K562 (cell line): ENCODE measurements around the gene DELE1. TPM values are rescaled to one million over a fixed set of nuclear protein-coding genes. Genes with fewer than 3 reads are reported as not detected.

Experiments
- AFF1 ChIP-seq, 2 experiments: fragments of 450-650 bp; IDR thresholded peaks; 2 replicates each; pipeline ENCODE4 v1.6.1; 2018; ENCODE audit warnings: mild to moderate bottlenecking in 2 of 2, low read depth in 1 of 2; ENCODE audit not compliant: partially characterized antibody in 2 of 2
- BHLHE40 ChIP-seq: IDR thresholded peaks from 2 replicates; pipeline ENCODE4 v1.6.1; 2011; ENCODE audit warnings: low read length, improper control_type of control experiment
- BRF1 ChIP-seq: IDR thresholded peaks from 3 replicates; pipeline ENCODE4 v1.6.1; 2011; ENCODE audit warnings: borderline replicate concordance, mild to moderate bottlenecking; ENCODE audit not compliant: insufficient read length; ENCODE audit errors: extremely low read depth
- CREM ChIP-seq: IDR thresholded peaks from 2 replicates; pipeline ENCODE4 v1.6.1; 2014; ENCODE audit warnings: antibody characterized with exemption, low read depth
- E2F3 ChIP-seq: fragments of 250-450 bp; sonication (Bioruptor Pico); IDR thresholded peaks from 2 replicates; pipeline ENCODE4 v1.4.0; 2020; ENCODE audit warnings: mild to moderate bottlenecking
- FOSL1 ChIP-seq: fragments of 200-800 bp; sonication (Bioruptor generic); conservative IDR thresholded peaks from 2 replicates; pipeline ENCODE4 v1.6.1; 2016; ENCODE audit warnings: missing genetic modification characterization, missing compliant biosample characterization
- HDAC2 ChIP-seq: fragments of 450-650 bp; IDR thresholded peaks from 2 replicates; pipeline ENCODE4 v1.6.1; 2016; ENCODE audit warnings: mild to moderate bottlenecking
- HNRNPK ChIP-seq: fragments of 200-400 bp; formaldehyde crosslinking; IDR thresholded peaks from one replicate; pipeline ENCODE4 v1.6.1; 2018; ENCODE audit warnings: mild to moderate bottlenecking, low read depth, low read length; ENCODE audit not compliant: poor library complexity, severe bottlenecking
- L3MBTL2 ChIP-seq: fragments of 450-650 bp; IDR thresholded peaks from 2 replicates; pipeline ENCODE4 v1.6.1; 2016; ENCODE audit warnings: mild to moderate bottlenecking, moderate library complexity
- MEF2A ChIP-seq: IDR thresholded peaks from 2 replicates; pipeline ENCODE4 v1.6.1; 2011; ENCODE audit warnings: low read depth, mild to moderate bottlenecking, low read length, moderate library complexity; ENCODE audit not compliant: control insufficient read depth
- RBM14 ChIP-seq: fragments of 200-400 bp; formaldehyde crosslinking; IDR thresholded peaks from 2 replicates; pipeline ENCODE4 v1.6.1; 2018; ENCODE audit warnings: low read depth, mild to moderate bottlenecking, low read length, moderate library complexity, borderline replicate concordance; ENCODE audit not compliant: insufficient read depth
- RNF219 ChIP-seq: fragments of 250-450 bp; sonication (Bioruptor Pico); IDR thresholded peaks from 2 replicates; pipeline ENCODE4 v1.5.0; 2022; ENCODE audit warnings: mild to moderate bottlenecking
- SRSF3 ChIP-seq: fragments of 200-400 bp; formaldehyde crosslinking; IDR thresholded peaks from 2 replicates; pipeline ENCODE4 v1.6.1; 2016; ENCODE audit warnings: mild to moderate bottlenecking, low read length, moderate library complexity; ENCODE audit not compliant: insufficient read depth
- TAF1 ChIP-seq: IDR thresholded peaks from 2 replicates; pipeline ENCODE4 v1.6.1; 2011; ENCODE audit warnings: mild to moderate bottlenecking, low read length, moderate library complexity; ENCODE audit not compliant: insufficient read depth, control insufficient read depth, severe bottlenecking; ENCODE audit errors: extremely low read depth
- TRIM24 ChIP-seq, 2 experiments: fragments of 450-650 bp; IDR thresholded peaks; 2 replicates each; pipeline ENCODE4 v1.6.1; 2016
- ZBTB11 ChIP-seq, 3 experiments: fragments of 200-800 bp in 1 of 3; fragments of 250-450 bp in 1 of 3; fragments of 450-650 bp in 1 of 3; sonication (Bioruptor Pico) in 1 of 3; sonication (Bioruptor generic) in 1 of 3; formaldehyde crosslinking in 1 of 3; IDR thresholded peaks; 2 replicates each; pipeline versions ENCODE4 v1.6.1 to v1.8.0; 2016 to 2022; ENCODE audit warnings: mild to moderate bottlenecking in 2 of 3, missing genetic modification characterization in 2 of 3, missing compliant biosample characterization in 1 of 3, moderate library complexity in 1 of 3
- polyA plus RNA-seq, 8 experiments: library from polyadenylated mRNA; depleted of rRNA in 4 of 8; stranded (reverse) in 5 of 8; unstranded in 3 of 8; fragments of >200 nt; fragmentation: Nextera tagmentation in 2 of 8; fragmentation: Illumina TruSeq in 1 of 8; extraction: Ambion mirVana in 2 of 8; extraction: Trizol in 1 of 8; gene quantifications; 2 replicates each; pipeline versions ENCODE4 v1.2.1 to v1.2.3, GENCODE V29; 2011 to 2014; ENCODE audit warnings: inconsistent platforms in 1 of 8, missing spikeins in 1 of 8
- total RNA-seq, 7 experiments: library from RNA; depleted of rRNA in 6 of 7; stranded (reverse); fragments of >200 nt in 6 of 7; fragmentation: Illumina TruSeq in 2 of 7; extraction: Trizol in 2 of 7; gene quantifications; 2 replicates each; pipeline versions ENCODE4 v1.2.1 to v1.2.3, GENCODE V29; 2011 to 2021; ENCODE audit warnings: low replicate concordance in 1 of 7

DELE1 gene
- total and polyA plus RNA-seq, 9 of the 15 experiments (the other 6 are each of a cell fraction or from before 2014, with no cell fraction given), result 16.6 to 74.4 (median 49.8) TPM

GRCh38 chr5:141919218-141920119 lies 4.2 kb upstream of the DELE1 start (continued):
- TF ChIP-seq TAF1 (no peak), CREM (peak; percentile 19), BRF1 (no peak), HDAC2 (no peak), SRSF3 (no peak), L3MBTL2 (peak; percentile 69), RBM14 (no peak), RNF219 (CRISPR knock-in tag) (no peak), BHLHE40 (peak; percentile 83), E2F3 (no peak), TRIM24 (IDR thresholded peaks at IDR 0.05) (no peak), AFF1 (IDR thresholded peaks at IDR 0.05; ENCODE audit: low read depth in 1 of 2, partially characterized antibody in 2 of 2) (no peak), ZBTB11 (CRISPR knock-in tag; IDR thresholded peaks at IDR 0.05) (peak in 1 of 3 experiments; percentile 52; a peak in 2 of 6 replicates), MEF2A (no peak), FOSL1 (tag) (peak; percentile 81), HNRNPK (no peak)
